MCF 10A (cell line): ENCODE results near the gene PAX1. TPM values are rescaled to one million over a fixed set of nuclear protein-coding genes. Genes with fewer than 3 reads are reported as not detected.

Source experiments
- BruUV-seq: library from RNA; stranded (reverse); fragments of 400-500 nt; replicated peaks from 2 replicates; lab custom pipeline; 2021; lab: Mats Ljungman, UMichigan
- CTCF ChIA-PET: fragments of 300-600 bp; sonication (Branson Sonifier 250); formaldehyde crosslinking; extraction: SDS; loops from one replicate; lab custom pipeline; 2021; ENCODE audit warnings: antibody characterized with exemption, inconsistent platforms; lab: Yijun Ruan, JAX
- POLR2A ChIA-PET: fragments of 300-600, 350-650 bp; sonication (Branson Sonifier 250); formaldehyde crosslinking; extraction: SDS; loops from one replicate; lab custom pipeline; 2020; ENCODE audit warnings: antibody characterized with exemption, inconsistent platforms; lab: Yijun Ruan, JAX
- DNase-seq: peaks from one replicate; pipeline ENCODE4 v3.0.0-alpha.2; 2018; ENCODE audit not compliant: unreplicated experiment
- H3K27ac Mint-ChIP-seq: one replicate; pipeline ENCODE4 v1.8.0; 2022; ENCODE audit warnings: mild to moderate bottlenecking, low read depth, mixed read lengths; ENCODE audit not compliant: unreplicated experiment
- H3K27me3 Mint-ChIP-seq: one replicate; pipeline ENCODE4 v1.8.0; 2022; ENCODE audit warnings: mixed read lengths; ENCODE audit not compliant: insufficient read depth, unreplicated experiment
- H3K36me3 Mint-ChIP-seq: one replicate; pipeline ENCODE4 v1.8.0; 2022; ENCODE audit warnings: mild to moderate bottlenecking, moderate library complexity, mixed read lengths; ENCODE audit not compliant: insufficient read depth, unreplicated experiment
- H3K4me1 Mint-ChIP-seq: one replicate; pipeline ENCODE4 v1.8.0; 2022; ENCODE audit warnings: mixed read lengths; ENCODE audit not compliant: insufficient read depth, unreplicated experiment
- H3K4me3 Mint-ChIP-seq: one replicate; pipeline ENCODE4 v1.8.0; 2022; ENCODE audit warnings: mild to moderate bottlenecking, moderate library complexity, mixed read lengths; ENCODE audit not compliant: unreplicated experiment
- H3K9me3 Mint-ChIP-seq: one replicate; pipeline ENCODE4 v1.8.0; 2022; ENCODE audit warnings: mixed read lengths; ENCODE audit not compliant: unreplicated experiment
- CTCF ChIP-seq: fragments of 200-600 bp; IDR thresholded peaks from one replicate; pipeline ENCODE4 v1.8.0; 2022; ENCODE audit warnings: antibody characterized with exemption, mild to moderate bottlenecking; ENCODE audit not compliant: unreplicated experiment
- intact Hi-C: fragments of 100-400 bp; cut with micrococcal nuclease; formaldehyde crosslinking; loops from 2 replicates; pipeline ENCODE4 v1.14.1; 2022
- total RNA-seq: library from RNA; stranded (reverse); gene quantifications from 2 replicates; pipeline ENCODE4 v1.2.3, GENCODE V29; 2022

Gene PAX1
- total RNA-seq, 1 experiment from 2014 or later: not detected

- ChIA-PET POLR2A (no interaction called here), CTCF (interaction anchor here (0.6 to 0.7 kb wide), 3 partner anchors 42 to 98 kb away, joined by 3 to 4 read pairs (median 3); no protein-coding TSS in a partner anchor)
- intact Hi-C loops: no loop called here
- no TSS peak for BruUV-seq
- no peak for DNase-seq
- TF ChIP-seq CTCF: no peak
- Mint-ChIP-seq H3K36me3 (no peaks in the 10 kb centered on the region), H3K9me3 (peaks cover 10% of the 10 kb centered on the region), H3K27ac (no peak overlapping the region), H3K4me1 (no peaks in the 10 kb centered on the region), H3K4me3 (no peak overlapping the region), H3K27me3 (no peaks in the 10 kb centered on the region)
These were observed 33.7 kb downstream of the PAX1 start for GRCh38 chr20:21739161-21739560.

DNA sequence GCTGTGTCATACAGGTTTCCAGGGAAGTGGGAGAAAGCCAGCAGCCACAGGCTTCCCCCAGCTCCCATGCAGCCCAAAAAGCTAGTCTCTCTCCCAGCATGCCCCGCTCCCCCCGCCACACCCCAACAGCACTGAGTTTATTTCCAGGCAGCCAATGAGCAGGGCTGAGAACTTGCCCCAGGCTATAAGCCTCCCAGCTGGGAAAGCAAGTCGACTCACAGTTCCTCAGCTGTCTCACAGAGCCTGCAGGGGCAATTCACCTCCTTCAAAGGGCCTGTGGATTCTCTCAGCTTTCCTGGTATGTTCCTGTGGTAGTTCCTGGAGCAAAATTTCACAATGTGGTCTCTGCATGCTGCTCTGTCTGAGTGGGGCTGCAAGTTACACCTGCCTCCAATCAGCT is 34.2 kb downstream of the PAX1 start:
- Mint-ChIP-seq H3K27ac (no peak overlapping the region), H3K36me3 (no peaks in the 10 kb centered on the region), H3K4me3 (no peak overlapping the region), H3K9me3 (peaks cover 12% of the 10 kb centered on the region), H3K27me3 (no peaks in the 10 kb centered on the region), H3K4me1 (no peaks in the 10 kb centered on the region)
- TF ChIP-seq CTCF: no peak
- intact Hi-C loops: no loop called here
- POLR2A ChIA-PET: no interaction called here
- BruUV-seq: no TSS peak
- DNase-seq: no peak
- CTCF ChIA-PET: interaction anchor here (0.6 kb wide), 2 partner anchors 68 to 99 kb away, joined by 3 to 4 read pairs; no protein-coding TSS in a partner anchor

DNA sequence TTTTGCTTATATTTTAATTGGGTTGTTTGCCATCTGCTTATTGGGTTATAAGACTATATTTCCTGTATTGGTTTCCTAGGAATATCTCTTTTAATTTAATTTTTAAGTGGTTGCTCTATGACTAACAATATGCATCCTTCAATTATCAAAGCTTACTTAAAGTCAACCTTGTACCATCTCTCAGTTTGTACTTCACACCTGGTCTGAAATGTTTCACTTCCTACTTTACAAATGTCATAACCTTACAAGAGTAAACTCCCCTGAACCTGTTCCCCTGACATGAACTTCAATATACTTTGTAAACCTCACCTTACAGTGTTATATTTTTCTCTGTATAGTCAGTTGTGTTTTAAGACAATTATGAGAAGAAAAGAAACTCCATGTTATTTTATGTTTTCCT is 35.8 kb downstream of the PAX1 start:
- no peaks in the 10 kb centered on the region for H3K36me3 Mint-ChIP-seq
- H3K27ac Mint-ChIP-seq: no peak overlapping the region
- BruUV-seq: no TSS peak
- peaks cover 17% of the 10 kb centered on the region for H3K9me3 Mint-ChIP-seq
- H3K4me1 Mint-ChIP-seq: no peaks in the 10 kb centered on the region
- DNase-seq: no peak
- ChIA-PET POLR2A (no interaction called here), CTCF (no interaction called here)
- no peaks in the 10 kb centered on the region for H3K27me3 Mint-ChIP-seq
- TF ChIP-seq CTCF: no peak
- H3K4me3 Mint-ChIP-seq: no peak overlapping the region
- intact Hi-C loops: no loop called here

GRCh38 chr20:21762646-21763045 is 57.2 kb downstream of the PAX1 start:
- no TSS peak for BruUV-seq
- Mint-ChIP-seq H3K4me1 (no peaks in the 10 kb centered on the region), H3K27me3 (no peaks in the 10 kb centered on the region), H3K27ac (no peak overlapping the region), H3K4me3 (no peak overlapping the region), H3K36me3 (peaks cover 6% of the 10 kb centered on the region), H3K9me3 (no peaks in the 10 kb centered on the region)
- no peak for DNase-seq
- TF ChIP-seq CTCF: no peak
- intact Hi-C loops: no loop called here
- ChIA-PET CTCF (interaction anchor here (0.7 to 1.1 kb wide), 4 partner anchors 43 to 551 kb away, joined by 3 read pairs; no protein-coding TSS in a partner anchor), POLR2A (no interaction called here)
